ENCODE measurements around the gene TRA2B. TPM values are rescaled to one million over a fixed set of nuclear protein-coding genes. Genes with fewer than 3 reads are reported as not detected.

Gene TRA2B
- total RNA-seq, 1 experiment from 2014 or later, result 171 TPM

DNA sequence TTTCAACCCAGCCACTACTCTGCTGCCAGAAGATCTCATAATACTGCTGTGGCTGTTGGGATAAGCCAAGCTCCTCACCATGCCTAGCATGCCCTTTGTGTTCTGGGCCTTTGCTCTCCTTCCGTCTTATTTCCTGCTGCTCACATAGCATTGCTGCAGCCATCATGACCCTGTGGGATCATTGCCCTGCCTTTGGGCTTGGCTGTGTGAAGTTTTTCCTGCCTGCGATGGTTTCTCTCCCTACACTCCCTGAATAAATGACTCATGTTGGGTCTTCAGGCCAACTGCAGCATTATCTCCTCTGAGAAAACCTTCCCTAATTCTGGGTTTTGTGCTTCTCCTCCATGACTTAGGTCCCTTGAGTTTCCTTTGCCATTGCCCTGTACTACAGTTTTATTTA lies 20.8 kb upstream of the TRA2B start:
- no peak for ATAC-seq
- intact Hi-C loops (cut with micrococcal nuclease; ENCODE audit: unreplicated experiment), result no loop called here
- no peaks in the 10 kb centered on the region for H3K36me3 ChIP-seq (ENCODE audit: control insufficient read depth, insufficient read depth, low read length)
- in situ Hi-C loops (cut with HindIII; ENCODE audit: low pct_unique_long_range_greater_than_20kb, low sequenced_read_pairs), result no loop called here
- H3K4me3 ChIP-seq (ENCODE audit: low read depth in 2 of 2, low read length in 2 of 2), result no peak overlapping the region
- no peaks in the 10 kb centered on the region for H3K27me3 ChIP-seq (ENCODE audit: control insufficient read depth, insufficient read depth, low read length)
- no peaks in the 10 kb centered on the region for H3K4me1 ChIP-seq (ENCODE audit: control insufficient read depth, insufficient read depth, low read length)
- no peak for TF ChIP-seq TCF7L2 (IDR thresholded peaks at IDR 0.05; ENCODE audit: low read depth, low read length)
- TF ChIP-seq, protein P1, sequence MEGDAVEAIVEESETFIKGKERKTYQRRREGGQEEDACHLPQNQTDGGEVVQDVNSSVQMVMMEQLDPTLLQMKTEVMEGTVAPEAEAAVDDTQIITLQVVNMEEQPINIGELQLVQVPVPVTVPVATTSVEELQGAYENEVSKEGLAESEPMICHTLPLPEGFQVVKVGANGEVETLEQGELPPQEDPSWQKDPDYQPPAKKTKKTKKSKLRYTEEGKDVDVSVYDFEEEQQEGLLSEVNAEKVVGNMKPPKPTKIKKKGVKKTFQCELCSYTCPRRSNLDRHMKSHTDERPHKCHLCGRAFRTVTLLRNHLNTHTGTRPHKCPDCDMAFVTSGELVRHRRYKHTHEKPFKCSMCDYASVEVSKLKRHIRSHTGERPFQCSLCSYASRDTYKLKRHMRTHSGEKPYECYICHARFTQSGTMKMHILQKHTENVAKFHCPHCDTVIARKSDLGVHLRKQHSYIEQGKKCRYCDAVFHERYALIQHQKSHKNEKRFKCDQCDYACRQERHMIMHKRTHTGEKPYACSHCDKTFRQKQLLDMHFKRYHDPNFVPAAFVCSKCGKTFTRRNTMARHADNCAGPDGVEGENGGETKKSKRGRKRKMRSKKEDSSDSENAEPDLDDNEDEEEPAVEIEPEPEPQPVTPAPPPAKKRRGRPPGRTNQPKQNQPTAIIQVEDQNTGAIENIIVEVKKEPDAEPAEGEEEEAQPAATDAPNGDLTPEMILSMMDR (IDR thresholded peaks at IDR 0.05), result no peak
- no peak for TF ChIP-seq POLR2AphosphoS5 (IDR thresholded peaks at IDR 0.05; ENCODE audit: low read depth, low read length)
- TF ChIP-seq SIN3A (IDR thresholded peaks at IDR 0.05; ENCODE audit: borderline replicate concordance, insufficient read depth, low read depth, low read length), result no peak
- TF ChIP-seq, protein P2, sequence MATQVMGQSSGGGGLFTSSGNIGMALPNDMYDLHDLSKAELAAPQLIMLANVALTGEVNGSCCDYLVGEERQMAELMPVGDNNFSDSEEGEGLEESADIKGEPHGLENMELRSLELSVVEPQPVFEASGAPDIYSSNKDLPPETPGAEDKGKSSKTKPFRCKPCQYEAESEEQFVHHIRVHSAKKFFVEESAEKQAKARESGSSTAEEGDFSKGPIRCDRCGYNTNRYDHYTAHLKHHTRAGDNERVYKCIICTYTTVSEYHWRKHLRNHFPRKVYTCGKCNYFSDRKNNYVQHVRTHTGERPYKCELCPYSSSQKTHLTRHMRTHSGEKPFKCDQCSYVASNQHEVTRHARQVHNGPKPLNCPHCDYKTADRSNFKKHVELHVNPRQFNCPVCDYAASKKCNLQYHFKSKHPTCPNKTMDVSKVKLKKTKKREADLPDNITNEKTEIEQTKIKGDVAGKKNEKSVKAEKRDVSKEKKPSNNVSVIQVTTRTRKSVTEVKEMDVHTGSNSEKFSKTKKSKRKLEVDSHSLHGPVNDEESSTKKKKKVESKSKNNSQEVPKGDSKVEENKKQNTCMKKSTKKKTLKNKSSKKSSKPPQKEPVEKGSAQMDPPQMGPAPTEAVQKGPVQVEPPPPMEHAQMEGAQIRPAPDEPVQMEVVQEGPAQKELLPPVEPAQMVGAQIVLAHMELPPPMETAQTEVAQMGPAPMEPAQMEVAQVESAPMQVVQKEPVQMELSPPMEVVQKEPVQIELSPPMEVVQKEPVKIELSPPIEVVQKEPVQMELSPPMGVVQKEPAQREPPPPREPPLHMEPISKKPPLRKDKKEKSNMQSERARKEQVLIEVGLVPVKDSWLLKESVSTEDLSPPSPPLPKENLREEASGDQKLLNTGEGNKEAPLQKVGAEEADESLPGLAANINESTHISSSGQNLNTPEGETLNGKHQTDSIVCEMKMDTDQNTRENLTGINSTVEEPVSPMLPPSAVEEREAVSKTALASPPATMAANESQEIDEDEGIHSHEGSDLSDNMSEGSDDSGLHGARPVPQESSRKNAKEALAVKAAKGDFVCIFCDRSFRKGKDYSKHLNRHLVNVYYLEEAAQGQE (IDR thresholded peaks at IDR 0.05; ENCODE audit: insufficient read depth in 1 of 2, low read depth in 2 of 2, low read length in 1 of 2), result no peak
- H3K27ac ChIP-seq (ENCODE audit: low read length), result no peak overlapping the region
- ChIA-PET CTCF (interaction anchor here (0.7 kb wide), 1 partner anchor 16 kb away, joined by 3 read pairs; no protein-coding TSS in a partner anchor), POLR2A (no interaction called here)
- no TSS peak for BruUV-seq (replicated peaks)
- H3K9me3 ChIP-seq (ENCODE audit: control insufficient read depth, insufficient read depth, low read depth, low read length), result no peaks in the 10 kb centered on the region
- DNase-seq (ENCODE audit: low read depth, low spot score), result no peak

DNA sequence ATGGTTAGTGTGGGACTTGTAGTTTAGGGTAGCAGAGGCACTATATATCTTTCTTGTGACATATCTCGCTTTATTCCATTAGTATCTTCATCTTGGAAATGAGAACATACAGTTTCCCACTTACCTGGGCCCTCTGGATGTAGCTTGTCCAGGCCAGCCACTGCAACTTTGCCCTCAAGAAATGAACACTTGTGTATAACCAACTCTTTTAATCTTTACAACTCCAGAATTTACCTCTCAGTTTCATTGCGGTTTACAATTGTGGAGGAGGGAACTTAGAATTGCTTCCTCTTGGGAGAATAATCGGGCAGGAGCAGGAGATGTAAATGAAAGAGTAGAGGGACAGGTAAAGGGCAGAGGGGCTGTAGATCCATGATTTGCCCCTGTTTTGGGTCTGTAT lies 18.4 kb upstream of the TRA2B start:
- ChIA-PET POLR2A (no interaction called here), CTCF (interaction anchor here (4.1 kb wide), 1 partner anchor 13 kb away, joined by 23 read pairs; no protein-coding TSS in a partner anchor)
- H3K9me3 ChIP-seq (ENCODE audit: control insufficient read depth, insufficient read depth, low read depth, low read length), result no peaks in the 10 kb centered on the region
- intact Hi-C loops (cut with micrococcal nuclease; ENCODE audit: unreplicated experiment) (no loop called here), in situ Hi-C loops (cut with HindIII; ENCODE audit: low pct_unique_long_range_greater_than_20kb, low sequenced_read_pairs) (no loop called here)
- H3K27me3 ChIP-seq (ENCODE audit: control insufficient read depth, insufficient read depth, low read length), result no peaks in the 10 kb centered on the region
- no peaks in the 10 kb centered on the region for H3K36me3 ChIP-seq (ENCODE audit: control insufficient read depth, insufficient read depth, low read length)
- no peak for ATAC-seq
- no peak overlapping the region for H3K4me3 ChIP-seq (ENCODE audit: low read depth in 2 of 2, low read length in 2 of 2)
- TF ChIP-seq TCF7L2 (IDR thresholded peaks at IDR 0.05; ENCODE audit: low read depth, low read length) (no peak), POLR2AphosphoS5 (IDR thresholded peaks at IDR 0.05; ENCODE audit: low read depth, low read length) (no peak)
- no peak overlapping the region for H3K27ac ChIP-seq (ENCODE audit: low read length)
- no peak for DNase-seq (ENCODE audit: low read depth, low spot score)
- BruUV-seq (replicated peaks), result no TSS peak
- H3K4me1 ChIP-seq (ENCODE audit: control insufficient read depth, insufficient read depth, low read length), result no peaks in the 10 kb centered on the region

DNA sequence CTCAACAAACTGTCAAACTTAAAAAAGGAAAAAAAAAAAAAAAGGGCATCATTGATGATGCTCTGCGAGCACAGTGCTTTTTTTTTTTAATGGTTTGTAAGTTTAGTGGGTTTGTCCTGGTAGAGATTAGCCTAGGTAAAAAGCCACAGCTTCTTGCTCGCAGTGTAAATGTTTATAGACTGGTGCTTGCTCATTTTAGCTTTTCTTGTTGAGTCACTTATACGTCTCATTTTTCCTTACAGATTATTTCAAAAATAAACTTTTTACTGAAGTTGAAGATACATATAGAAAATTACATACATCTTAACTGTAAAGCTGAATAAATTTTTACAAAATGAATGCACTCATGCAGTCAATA lies 16.5 kb upstream of the TRA2B start:
- no TSS peak for BruUV-seq (replicated peaks)

More for the DNA sequence above, 16.5 kb upstream of the TRA2B start:
- DNase-seq (ENCODE audit: low read depth, low spot score) (no peak), ATAC-seq (no peak)
- no peaks in the 10 kb centered on the region; the same call in 1 of the 2 replicates for H3K27me3 ChIP-seq (ENCODE audit: control insufficient read depth, insufficient read depth, low read length)
- no peaks in the 10 kb centered on the region for H3K9me3 ChIP-seq (ENCODE audit: control insufficient read depth, insufficient read depth, low read depth, low read length)
- ChIA-PET POLR2A (no interaction called here), CTCF (interaction anchor here (0.6 to 4.1 kb wide), 2 partner anchors 11 to 20 kb away, joined by 10 to 23 read pairs; no protein-coding TSS in a partner anchor)
- no peak for TF ChIP-seq SIN3A (IDR thresholded peaks at IDR 0.05; ENCODE audit: borderline replicate concordance, insufficient read depth, low read depth, low read length)
- TF ChIP-seq POLR2AphosphoS5 (IDR thresholded peaks at IDR 0.05; ENCODE audit: low read depth, low read length), result no peak
- TF ChIP-seq, protein P2 (IDR thresholded peaks at IDR 0.05; ENCODE audit: insufficient read depth in 1 of 2, low read depth in 2 of 2, low read length in 1 of 2), result no peak
- TF ChIP-seq TCF7L2 (IDR thresholded peaks at IDR 0.05; ENCODE audit: low read depth, low read length), result no peak
- TF ChIP-seq, protein P1 (IDR thresholded peaks at IDR 0.05), result no peak
- in situ Hi-C loops (cut with HindIII; ENCODE audit: low pct_unique_long_range_greater_than_20kb, low sequenced_read_pairs) (no loop called here), intact Hi-C loops (cut with micrococcal nuclease; ENCODE audit: unreplicated experiment) (no loop called here)
- no peak overlapping the region for H3K27ac ChIP-seq (ENCODE audit: low read length)
- no peaks in the 10 kb centered on the region for H3K4me1 ChIP-seq (ENCODE audit: control insufficient read depth, insufficient read depth, low read length)
- no peak overlapping the region for H3K4me3 ChIP-seq (ENCODE audit: low read depth in 2 of 2, low read length in 2 of 2)
- H3K36me3 ChIP-seq (ENCODE audit: control insufficient read depth, insufficient read depth, low read length), result no peaks in the 10 kb centered on the region

Data from Panc1 (cell line).